NCI-H460 (cell line): ENCODE data around the gene FAF2. TPM values are rescaled to one million over a fixed set of nuclear protein-coding genes. Genes with fewer than 3 reads are reported as not detected.

Source experiments
- DNase-seq: peaks from one replicate; pipeline ENCODE4 v3.0.0-alpha.2; 2016; ENCODE audit warnings: low read depth; ENCODE audit errors: extremely low read depth
- total RNA-seq: library from RNA; depleted of rRNA; stranded (reverse); fragments of >200 nt; shearing (Covaris generic); gene quantifications from 2 replicates; pipeline ENCODE4 v1.2.3, GENCODE V29; 2014

The FAF2 gene
- total RNA-seq, 1 experiment from 2014 or later: 72.4 TPM

GRCh38 chr5:176529741-176530141 is 81.6 kb downstream of the FAF2 start:
- no peak for DNase-seq

GRCh38 chr5:176530393-176530982 is 82.3 kb downstream of the FAF2 start:
- DNase-seq: no peak

- DNase-seq: no peak
Observed at GRCh38 chr5:176530983-176531901, 83.1 kb downstream of the FAF2 start.

GRCh38 chr5:176531902-176532493 is 83.8 kb downstream of the FAF2 start:
- no peak for DNase-seq

GRCh38 chr5:176532795-176533194 is 84.6 kb downstream of the FAF2 start:
- DNase-seq: no peak

GRCh38 chr5:176533390-176533789 is 85.2 kb downstream of the FAF2 start:
- no peak for DNase-seq

- DNase-seq: no peak
Observed at GRCh38 chr5:176533894-176534611, 85.9 kb downstream of the FAF2 start.

GRCh38 chr5:176534640-176535039 is 86.5 kb downstream of the FAF2 start:
- no peak for DNase-seq

- DNase-seq: no peak
Observed at GRCh38 chr5:176535101-176535663, 87.0 kb downstream of the FAF2 start.

- no peak for DNase-seq
Observed at GRCh38 chr5:176535664-176536131, 87.5 kb downstream of the FAF2 start.

- DNase-seq: peak; percentile 54
Observed at GRCh38 chr5:176536132-176536901, 88.1 kb downstream of the FAF2 start.

GRCh38 chr5:176536902-176537553 is 88.8 kb downstream of the FAF2 start, which contains the start of gene RNF44:
Gene RNF44 (minus strand): TSS chr5:176537402. CDS start chr5:176532472, 4,930 bp downstream.
- peak; percentile 96 for DNase-seq

GRCh38 chr5:176537554-176538229 is 89.5 kb downstream of the FAF2 start:
- DNase-seq: peak; percentile 99

- no peak for DNase-seq
Observed at GRCh38 chr5:176538230-176538988, 90.2 kb downstream of the FAF2 start.

- DNase-seq: no peak
Observed at GRCh38 chr5:176538989-176539384, 90.8 kb downstream of the FAF2 start.

- DNase-seq: peak; percentile 59
Observed at GRCh38 chr5:176540476-176540899, 92.3 kb downstream of the FAF2 start.

GRCh38 chr5:176540956-176541337 is 92.8 kb downstream of the FAF2 start:
- no peak for DNase-seq
